Sigmoid colon (tissue), 4 donors: ENCODE results near the gene CYBB.

Experiments used
- CTCF ChIP-seq, 4 experiments: fragments of 450-650 bp in 3 of 4; fragments of 200-600 bp in 1 of 4; IDR thresholded peaks; one replicate each; pipeline ENCODE4 v1.5.1; 2016 to 2019; ENCODE audit warnings: antibody characterized with exemption in 4 of 4, mild to moderate bottlenecking in 3 of 4, moderate library complexity in 2 of 4
- EP300 ChIP-seq, 4 donors: sonication (generic); formaldehyde crosslinking; IDR thresholded peaks; one replicate each; pipeline ENCODE4 v1.6.1; 2017; ENCODE audit warnings: antibody characterized with exemption in 4 of 4
- POLR2AphosphoS5 ChIP-seq, 4 donors: sonication (generic); formaldehyde crosslinking; IDR thresholded peaks; one replicate each; pipeline ENCODE4 v1.6.1; 2017; ENCODE audit warnings: antibody characterized with exemption in 4 of 4

DNA sequence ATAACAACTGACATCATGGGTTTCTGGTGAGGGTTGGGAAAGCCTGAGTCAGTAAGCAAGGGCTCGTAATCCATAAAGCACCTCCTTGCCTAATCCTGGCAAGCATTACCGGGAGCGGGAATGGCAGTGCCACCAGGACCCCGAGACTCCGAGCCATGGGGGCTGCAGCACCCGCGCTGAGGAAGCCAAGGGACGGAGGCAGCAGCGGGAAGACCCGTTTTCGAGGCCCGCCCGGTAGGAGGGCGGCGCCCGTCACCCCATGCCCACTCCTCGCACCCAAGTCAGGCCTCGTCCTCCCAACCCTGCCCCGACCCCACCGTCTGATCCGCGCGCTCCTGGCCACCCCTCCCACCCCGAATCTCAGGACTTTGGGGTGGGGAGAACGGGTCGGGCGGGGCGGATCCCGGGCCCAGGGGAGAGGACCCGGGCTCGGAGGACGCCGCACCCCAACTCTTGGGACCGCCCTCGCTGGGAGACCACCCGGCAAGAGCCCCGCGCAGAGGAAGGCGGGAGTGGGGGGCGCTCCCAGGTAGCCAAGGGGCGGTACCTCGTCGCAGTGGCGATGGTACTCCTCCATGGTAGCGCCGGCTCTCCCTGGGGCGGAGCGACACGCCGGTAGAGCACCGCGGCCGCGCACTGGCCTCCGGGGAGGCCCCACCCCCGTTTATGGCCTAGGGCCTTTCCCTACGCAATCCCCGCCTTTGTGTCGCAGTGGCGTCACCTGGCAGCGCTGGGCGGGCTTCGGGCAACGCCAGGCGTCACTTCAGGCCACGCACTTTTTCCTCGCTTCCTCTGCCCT, 67.3 kb downstream of the CYBB start, which contains the start of gene DYNLT3:
- TF ChIP-seq CTCF (IDR thresholded peaks at IDR 0.05) (no peak), POLR2AphosphoS5 (IDR thresholded peaks at IDR 0.05) (peak; percentile 90 to 95 (median 94)), EP300 (IDR thresholded peaks at IDR 0.05) (no peak)
